Stomach smooth muscle (tissue), 2 donors: ENCODE data around the gene GRIK4.

Source experiments
- H3K27ac ChIP-seq: one replicate; pipeline ENCODE4 v1.7.0; 2013; ENCODE audit warnings: mild to moderate bottlenecking, low read length, inconsistent platforms
- H3K27me3 ChIP-seq, 2 donors: one replicate each; pipeline ENCODE4 v1.7.0; 2013; ENCODE audit warnings: low read length in 2 of 2; ENCODE audit not compliant: insufficient read depth in 2 of 2, control insufficient read depth in 1 of 2
- H3K36me3 ChIP-seq, 2 donors: one replicate each; pipeline ENCODE4 v1.7.0; 2013; ENCODE audit warnings: low read length in 2 of 2; ENCODE audit not compliant: control insufficient read depth in 2 of 2, insufficient read depth in 2 of 2
- H3K4me1 ChIP-seq: one replicate; pipeline ENCODE4 v1.7.0; 2013; ENCODE audit warnings: low read length; ENCODE audit not compliant: control insufficient read depth, insufficient read depth
- H3K4me3 ChIP-seq, 2 donors: one replicate each; pipeline ENCODE4 v1.7.0; 2013; ENCODE audit warnings: low read length in 2 of 2
- H3K9ac ChIP-seq, 2 donors: one replicate each; pipeline ENCODE4 v1.7.0; 2013; ENCODE audit warnings: low read length in 2 of 2, mild to moderate bottlenecking in 1 of 2
- H3K9me3 ChIP-seq, 2 donors: one replicate each; pipeline ENCODE4 v1.7.0; 2013; ENCODE audit warnings: low read length in 2 of 2; ENCODE audit not compliant: control insufficient read depth in 2 of 2
- donor health status: healthy.
- donor health status: Pancreatic carcinoma.

Gene GRIK4

GRCh38 chr11:120900643-120901042 is 389.1 kb downstream of the GRIK4 start:
- no peaks in the 10 kb centered on the region for H3K36me3 ChIP-seq
- H3K27ac ChIP-seq, result no peak overlapping the region
- no peak overlapping the region for H3K4me3 ChIP-seq
- H3K9me3 ChIP-seq, result no peaks in the 10 kb centered on the region
- no peak overlapping the region for H3K9ac ChIP-seq
- peaks cover 0 to 8% of the 10 kb centered on the region in 2 donors for H3K27me3 ChIP-seq
- no peaks in the 10 kb centered on the region for H3K4me1 ChIP-seq

GRCh38 chr11:120903686-120904085 is 392.1 kb downstream of the GRIK4 start:
- Histone ChIP-seq H3K9ac (no peak overlapping the region), H3K4me1 (no peaks in the 10 kb centered on the region), H3K27me3 (peaks cover 0 to 8% of the 10 kb centered on the region in 2 donors), H3K4me3 (no peak overlapping the region), H3K36me3 (no peaks in the 10 kb centered on the region), H3K27ac (no peak overlapping the region), H3K9me3 (no peaks in the 10 kb centered on the region)

GRCh38 chr11:120904116-120904515 is 392.6 kb downstream of the GRIK4 start:
- no peak overlapping the region for H3K27ac ChIP-seq
- peaks cover 0 to 10% of the 10 kb centered on the region in 2 donors for H3K27me3 ChIP-seq
- no peaks in the 10 kb centered on the region for H3K36me3 ChIP-seq
- H3K9me3 ChIP-seq, result no peaks in the 10 kb centered on the region
- H3K9ac ChIP-seq, result no peak overlapping the region
- H3K4me3 ChIP-seq, result no peak overlapping the region
- H3K4me1 ChIP-seq, result no peaks in the 10 kb centered on the region

- H3K9ac ChIP-seq, result no peak overlapping the region
- H3K9me3 ChIP-seq, result no peaks in the 10 kb centered on the region
- no peaks in the 10 kb centered on the region for H3K4me1 ChIP-seq
- H3K27me3 ChIP-seq, result peaks cover 0 to 10% of the 10 kb centered on the region in 2 donors
- no peak overlapping the region for H3K4me3 ChIP-seq
- no peak overlapping the region for H3K27ac ChIP-seq
- H3K36me3 ChIP-seq, result no peaks in the 10 kb centered on the region
Observed at GRCh38 chr11:120906766-120907165, 395.2 kb downstream of the GRIK4 start.

- peaks cover 0 to 12% of the 10 kb centered on the region in 2 donors for H3K27me3 ChIP-seq
- H3K4me3 ChIP-seq, result no peak overlapping the region
- H3K9me3 ChIP-seq, result no peaks in the 10 kb centered on the region
- no peak overlapping the region for H3K27ac ChIP-seq
- no peaks in the 10 kb centered on the region for H3K36me3 ChIP-seq
- H3K4me1 ChIP-seq, result no peaks in the 10 kb centered on the region
- H3K9ac ChIP-seq, result no peak overlapping the region
Observed at GRCh38 chr11:120907971-120908370, 396.4 kb downstream of the GRIK4 start.

- peaks cover 0 to 10% of the 10 kb centered on the region in 2 donors for H3K27me3 ChIP-seq
- H3K9ac ChIP-seq, result no peak overlapping the region
- H3K4me1 ChIP-seq, result no peaks in the 10 kb centered on the region
- no peaks in the 10 kb centered on the region for H3K36me3 ChIP-seq
- H3K9me3 ChIP-seq, result no peaks in the 10 kb centered on the region
- H3K27ac ChIP-seq, result no peak overlapping the region
- no peak overlapping the region for H3K4me3 ChIP-seq
Observed at GRCh38 chr11:120908461-120909181, 397.1 kb downstream of the GRIK4 start.

- no peak overlapping the region for H3K27ac ChIP-seq
- no peak overlapping the region for H3K4me3 ChIP-seq
- H3K9me3 ChIP-seq, result no peaks in the 10 kb centered on the region
- H3K27me3 ChIP-seq, result peaks cover 0 to 6% of the 10 kb centered on the region in 2 donors
- no peaks in the 10 kb centered on the region for H3K4me1 ChIP-seq
- H3K9ac ChIP-seq, result no peak overlapping the region
- H3K36me3 ChIP-seq, result no peaks in the 10 kb centered on the region
Observed at GRCh38 chr11:120909676-120910416, 398.3 kb downstream of the GRIK4 start.

- Histone ChIP-seq H3K4me1 (no peaks in the 10 kb centered on the region), H3K9me3 (no peaks in the 10 kb centered on the region), H3K27ac (no peak overlapping the region), H3K27me3 (peaks cover 0 to 4% of the 10 kb centered on the region in 2 donors), H3K9ac (no peak overlapping the region), H3K4me3 (no peak overlapping the region), H3K36me3 (no peaks in the 10 kb centered on the region)
Observed at GRCh38 chr11:120911943-120912342, 400.4 kb downstream of the GRIK4 start.

GRCh38 chr11:120912504-120912903 is 401.0 kb downstream of the GRIK4 start:
- no peak overlapping the region for H3K27ac ChIP-seq
- H3K27me3 ChIP-seq, result peaks cover 0 to 4% of the 10 kb centered on the region in 2 donors
- no peaks in the 10 kb centered on the region for H3K4me1 ChIP-seq
- H3K9me3 ChIP-seq, result no peaks in the 10 kb centered on the region
- no peak overlapping the region for H3K4me3 ChIP-seq
- H3K36me3 ChIP-seq, result no peaks in the 10 kb centered on the region
- no peak overlapping the region for H3K9ac ChIP-seq

GRCh38 chr11:120912915-120913314 is 401.4 kb downstream of the GRIK4 start:
- H3K27me3 ChIP-seq, result peaks cover 0 to 4% of the 10 kb centered on the region in 2 donors
- no peaks in the 10 kb centered on the region for H3K9me3 ChIP-seq
- no peaks in the 10 kb centered on the region for H3K36me3 ChIP-seq
- no peak overlapping the region for H3K9ac ChIP-seq
- H3K4me1 ChIP-seq, result no peaks in the 10 kb centered on the region
- no peak overlapping the region for H3K27ac ChIP-seq
- H3K4me3 ChIP-seq, result no peak overlapping the region

GRCh38 chr11:120914021-120914420 is 402.5 kb downstream of the GRIK4 start:
- no peak overlapping the region for H3K9ac ChIP-seq
- H3K27ac ChIP-seq, result no peak overlapping the region
- H3K9me3 ChIP-seq, result no peaks in the 10 kb centered on the region
- no peak overlapping the region for H3K4me3 ChIP-seq
- no peaks in the 10 kb centered on the region for H3K36me3 ChIP-seq
- no peaks in the 10 kb centered on the region for H3K4me1 ChIP-seq
- H3K27me3 ChIP-seq, result peaks cover 0 to 2% of the 10 kb centered on the region in 2 donors
